ENCODE data around the gene ELAVL1.

The ELAVL1 gene

DNA sequence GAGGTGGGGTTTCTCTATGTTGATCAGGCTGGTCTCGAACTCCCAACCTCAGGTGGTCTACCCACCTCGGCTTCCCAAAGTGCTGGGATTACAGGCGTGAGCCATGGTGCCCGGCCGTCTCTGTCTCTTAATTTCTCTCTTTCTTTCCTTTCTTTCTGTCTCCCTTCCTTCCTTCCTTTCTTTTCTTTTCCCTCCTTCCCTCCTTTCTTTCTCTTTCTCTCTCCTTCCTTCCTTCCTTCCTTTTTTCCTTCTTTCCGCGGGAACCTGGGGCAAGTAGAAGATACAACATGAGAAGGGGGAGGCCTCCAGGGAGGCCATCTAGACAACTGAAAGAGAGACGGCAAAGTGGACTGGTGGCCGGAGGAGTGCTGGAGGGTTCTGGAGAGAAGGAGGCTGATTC is 15.2 kb upstream of the ELAVL1 start:
- DNase-seq: no peak

- DNase-seq: peak; percentile 52
Observed at GRCh38 chr19:8017808-8018207, 12.4 kb upstream of the ELAVL1 start.

DNA sequence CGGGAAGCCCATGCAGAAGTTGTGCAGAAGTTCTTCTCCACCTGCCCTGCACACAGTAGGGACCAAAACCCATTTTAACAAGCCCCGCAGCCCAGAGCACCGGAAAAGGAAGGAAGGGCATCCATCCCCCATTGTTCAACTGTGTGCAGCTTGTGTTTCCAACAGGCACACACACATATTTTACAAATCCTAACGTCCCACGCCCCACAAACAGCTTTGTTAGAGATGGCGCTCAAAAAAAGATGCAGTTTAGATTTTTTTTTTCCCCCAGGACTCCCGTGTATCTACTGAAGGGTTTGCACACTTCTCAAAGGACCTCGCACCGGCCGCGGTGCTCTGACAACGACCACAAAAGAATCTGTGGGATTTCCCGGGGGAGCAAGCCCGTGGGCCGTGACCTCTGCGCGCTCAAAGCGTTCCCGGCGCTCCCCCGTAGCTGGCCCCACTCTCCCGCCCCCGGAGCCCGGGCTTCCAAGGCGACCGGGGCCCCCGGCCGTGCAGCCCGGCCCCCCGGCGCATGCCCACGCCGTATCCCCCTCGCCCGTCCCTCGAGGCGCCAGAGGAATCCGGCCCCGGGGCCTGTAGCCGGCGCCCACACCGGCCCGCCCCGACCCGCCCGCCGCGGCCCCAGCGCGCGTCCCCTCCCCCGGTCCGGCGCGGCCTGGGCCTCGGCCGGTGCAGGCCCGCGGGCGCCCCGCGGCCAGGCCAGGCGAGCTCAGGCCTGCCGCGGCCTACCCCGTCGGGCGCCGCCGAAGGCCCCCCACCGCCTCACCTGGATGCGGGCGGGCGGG is 523 bp downstream of the ELAVL1 start:
- DNase-seq: peak; percentile 12

GRCh38 chr19:8004001-8004400 is 1.4 kb downstream of the ELAVL1 start:
- no peak for DNase-seq

- DNase-seq: peak; percentile 74
Observed at GRCh38 chr19:8001995-8002849, 3.2 kb downstream of the ELAVL1 start.

GRCh38 chr19:8001651-8001994 is 3.8 kb downstream of the ELAVL1 start:
- DNase-seq: no peak

DNA sequence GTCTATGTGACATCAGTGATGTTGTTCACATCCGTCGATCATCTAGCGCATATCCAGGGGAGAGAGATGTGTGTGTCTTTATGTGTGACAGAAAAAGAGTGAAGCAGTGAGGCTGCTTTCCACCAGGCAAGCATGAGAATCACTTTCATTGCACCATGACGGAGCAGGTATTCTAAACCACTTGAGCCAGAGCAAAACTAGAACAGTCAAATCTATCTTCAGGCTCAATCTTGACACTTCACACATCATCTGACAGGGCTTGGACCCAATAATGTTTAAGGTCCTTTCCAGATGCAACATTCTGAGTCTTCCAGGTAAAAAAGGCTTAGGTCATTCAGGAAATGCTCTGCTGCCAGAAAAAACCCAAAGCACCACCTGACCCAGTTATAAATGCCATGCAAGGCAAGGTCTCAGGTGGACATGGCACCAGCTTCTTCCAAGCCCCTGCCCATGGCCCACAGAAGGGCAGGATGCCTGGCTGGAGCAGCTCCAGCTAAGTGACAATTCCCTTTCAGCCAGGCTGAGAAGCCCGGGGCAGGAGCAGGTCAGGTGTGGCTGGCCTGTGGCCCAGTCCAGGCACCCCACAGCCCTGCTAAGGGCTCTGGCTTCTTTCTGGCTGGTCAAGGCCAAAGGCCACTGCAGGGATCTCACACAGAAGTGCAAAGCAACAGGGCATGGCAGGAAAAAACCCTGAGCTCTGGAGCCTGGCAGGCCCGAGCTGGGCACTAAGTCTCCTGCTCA is 5.0 kb downstream of the ELAVL1 start:
- DNase-seq: no peak

- no peak for DNase-seq
Observed at GRCh38 chr19:7999376-7999775, 6.1 kb downstream of the ELAVL1 start.

- no peak for DNase-seq
Observed at GRCh38 chr19:7997809-7998480, 7.5 kb downstream of the ELAVL1 start.

DNA sequence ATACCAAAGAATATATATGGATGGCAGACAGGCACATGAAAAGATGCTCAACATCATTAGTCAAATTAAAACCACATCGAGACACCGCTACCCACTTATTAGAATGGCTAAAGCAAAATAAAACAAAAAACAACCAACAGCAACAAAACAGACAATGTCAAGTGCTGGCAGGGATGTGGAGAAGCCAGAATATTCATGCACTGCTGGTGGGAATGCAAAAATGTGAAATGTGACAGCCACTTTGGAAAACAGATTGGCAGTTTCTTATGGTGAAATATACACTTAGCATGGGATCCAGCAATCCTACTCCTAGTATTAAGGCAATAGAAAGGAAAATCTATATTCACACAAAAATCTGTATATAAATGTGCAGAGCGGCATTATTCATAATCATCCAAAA is 8.6 kb downstream of the ELAVL1 start:
- no peak for DNase-seq

DNA sequence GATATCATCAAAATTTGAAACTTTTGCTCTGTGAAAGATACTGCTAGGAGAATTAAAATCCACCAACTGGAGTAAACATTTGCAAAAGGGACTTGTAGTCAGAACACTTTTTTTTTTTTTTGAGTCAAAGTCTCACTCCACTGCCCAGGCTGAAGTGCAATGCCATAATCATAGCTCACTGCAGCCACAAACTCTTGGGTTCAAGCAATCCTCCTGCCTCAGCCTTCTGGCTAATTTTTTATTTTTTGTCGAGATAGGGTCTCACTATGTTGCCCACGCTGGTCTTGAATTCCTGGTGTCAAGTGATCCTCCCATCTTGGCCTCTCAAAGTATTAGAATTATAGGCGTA is 9.7 kb downstream of the ELAVL1 start:
- no peak for DNase-seq

- DNase-seq: no peak
Observed at GRCh38 chr19:7994928-7995809, 10.3 kb downstream of the ELAVL1 start.

- DNase-seq: no peak
Observed at GRCh38 chr19:7994114-7994513, 11.3 kb downstream of the ELAVL1 start.

GRCh38 chr19:7993560-7993959 is 11.9 kb downstream of the ELAVL1 start:
- no peak for DNase-seq

DNA sequence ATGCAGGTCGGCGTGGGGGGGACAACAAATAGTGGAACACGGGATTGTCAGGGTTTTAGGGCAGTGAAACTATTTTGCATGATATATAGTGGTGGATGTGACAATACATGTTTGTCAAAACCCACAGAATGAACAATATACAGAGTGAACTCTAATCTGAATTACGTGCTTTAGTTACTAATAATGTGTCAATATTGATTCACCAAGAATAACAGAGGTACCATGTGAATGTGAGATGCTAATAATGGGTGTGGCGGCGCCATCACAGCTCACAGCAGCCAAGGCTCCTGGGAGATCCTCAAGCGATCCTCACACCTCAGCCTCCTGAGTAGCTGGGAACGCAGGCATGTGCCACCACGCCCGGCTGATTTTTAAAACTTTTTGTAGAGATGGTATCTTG is 12.9 kb downstream of the ELAVL1 start:
- no peak for DNase-seq

DNA sequence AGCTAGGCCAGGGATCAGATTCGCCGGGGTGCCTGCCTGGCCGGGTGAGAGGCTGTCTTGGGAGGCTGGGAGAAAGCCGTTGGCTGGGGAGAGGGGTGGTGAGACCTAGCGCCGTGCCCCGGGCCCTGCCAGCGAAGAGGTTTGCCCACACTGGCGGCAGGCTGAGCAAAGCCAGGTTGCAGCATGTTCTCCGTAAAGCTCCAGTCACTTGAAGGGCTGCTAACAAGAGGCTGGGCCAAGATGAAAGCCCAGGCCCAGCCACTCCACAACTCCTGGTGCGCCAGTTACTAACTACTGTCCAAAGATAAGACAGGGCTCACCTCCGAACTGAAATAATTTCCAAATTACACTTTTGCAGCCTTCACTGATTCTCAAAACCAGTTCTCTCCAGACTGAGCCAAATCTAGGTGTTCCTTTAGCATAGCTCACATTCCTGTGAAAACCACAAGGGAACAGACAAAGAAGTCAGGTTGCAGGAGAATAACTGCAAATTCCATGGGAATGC is 16.3 kb downstream of the ELAVL1 start:
- DNase-seq: no peak

DNA sequence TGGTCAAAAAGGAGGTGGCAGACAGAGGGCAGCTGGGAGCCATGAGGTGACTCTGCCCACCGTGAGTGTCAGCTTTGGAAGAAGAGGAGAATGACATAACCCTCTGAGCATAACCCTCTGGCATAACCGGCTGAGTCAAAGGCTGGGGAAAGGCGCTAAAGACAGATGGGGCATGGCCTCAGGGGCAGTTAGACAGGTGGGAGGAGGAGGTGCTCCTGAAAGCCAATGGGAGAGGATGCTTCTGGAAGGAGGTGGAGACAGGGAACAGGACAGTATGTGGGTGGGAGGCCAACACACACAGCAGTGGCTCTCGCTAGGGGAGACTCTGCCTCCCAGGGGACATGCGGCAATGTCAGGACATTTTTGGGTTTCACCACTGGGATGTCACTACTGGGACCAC is 17.1 kb downstream of the ELAVL1 start:
- no peak for DNase-seq

- no peak for DNase-seq
Observed at GRCh38 chr19:7987114-7987768, 18.2 kb downstream of the ELAVL1 start.

- DNase-seq: no peak
Observed at GRCh38 chr19:7986321-7987113, 18.9 kb downstream of the ELAVL1 start.

DNA sequence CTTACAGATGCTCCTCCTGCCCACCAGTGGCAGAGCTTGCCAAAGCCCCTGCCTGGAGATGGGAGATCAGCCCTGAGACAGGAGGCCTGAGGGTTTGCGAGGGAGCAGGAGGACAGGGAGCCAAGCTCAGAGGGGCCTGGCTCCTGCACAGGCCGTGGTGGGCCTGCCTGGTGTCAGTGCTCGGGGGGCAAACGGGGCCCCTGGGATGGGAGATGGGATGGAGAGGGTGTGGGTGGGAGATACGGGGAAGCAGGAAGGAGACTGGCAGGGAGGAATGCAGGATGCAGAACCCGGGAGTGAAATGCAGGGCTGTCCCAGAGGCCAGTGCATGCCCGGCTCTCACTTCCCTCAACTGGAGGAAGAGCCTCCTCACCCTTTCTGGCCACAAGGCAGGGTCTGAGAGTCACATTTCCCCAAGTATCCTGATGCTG is 19.9 kb downstream of the ELAVL1 start:
- DNase-seq: no peak

All from CD4-positive, alpha-beta T cell treated with Interleukin-6 for 4 hours (primary cell).